UCSD-AML1 (cell line): ENCODE data around the gene CD2AP.

ENCODE experiments used
- DNase-seq: peaks from one replicate; lab custom pipeline; 2025; ENCODE audit not compliant: unreplicated experiment; lab: John Stamatoyannopoulos, UW

CD2AP gene

GRCh38 chr6:47671777-47672176 lies 194.2 kb downstream of the CD2AP start:
- no peak for DNase-seq

GRCh38 chr6:47672816-47673215 lies 195.2 kb downstream of the CD2AP start:
- DNase-seq: no peak

GRCh38 chr6:47674673-47675072 lies 197.1 kb downstream of the CD2AP start:
- DNase-seq: no peak
